ENCODE results near the gene LHFPL3.

- TF ChIP-seq CTCF (CRISPR knock-in tag; IDR thresholded peaks at IDR 0.05): no peak
- no peak for TF ChIP-seq ZNF275 (CRISPR knock-in tag; IDR thresholded peaks at IDR 0.05; ENCODE audit: borderline replicate concordance)
- no peak for TF ChIP-seq ZFP37 (CRISPR knock-in tag; IDR thresholded peaks at IDR 0.05; ENCODE audit: borderline replicate concordance)
- TF ChIP-seq ZKSCAN8 (CRISPR knock-in tag; IDR thresholded peaks at IDR 0.05; ENCODE audit: borderline replicate concordance): no peak
- TF ChIP-seq ZBTB21 (CRISPR knock-in tag; IDR thresholded peaks at IDR 0.05): no peak
- no peak for TF ChIP-seq USF2 (IDR thresholded peaks at IDR 0.05; ENCODE audit: low read depth, low read length)
- TF ChIP-seq USF2 (CRISPR knock-in tag; IDR thresholded peaks at IDR 0.05; ENCODE audit: borderline replicate concordance): no peak
- TF ChIP-seq THAP7 (CRISPR knock-in tag; IDR thresholded peaks at IDR 0.05): no peak
These were observed 223.7 kb downstream of the LHFPL3 start for GRCh38 chr7:104552102-104552501.
